Activated CD8-positive, alpha-beta memory T cell treated with anti-CD3 and anti-CD28 coated beads for 24 hours (primary cell): ENCODE results near the gene TRAF3.

Experiments used
- DNase-seq: peaks from one replicate; pipeline ENCODE4 v3.0.0-alpha.2; 2020

Gene TRAF3

DNA sequence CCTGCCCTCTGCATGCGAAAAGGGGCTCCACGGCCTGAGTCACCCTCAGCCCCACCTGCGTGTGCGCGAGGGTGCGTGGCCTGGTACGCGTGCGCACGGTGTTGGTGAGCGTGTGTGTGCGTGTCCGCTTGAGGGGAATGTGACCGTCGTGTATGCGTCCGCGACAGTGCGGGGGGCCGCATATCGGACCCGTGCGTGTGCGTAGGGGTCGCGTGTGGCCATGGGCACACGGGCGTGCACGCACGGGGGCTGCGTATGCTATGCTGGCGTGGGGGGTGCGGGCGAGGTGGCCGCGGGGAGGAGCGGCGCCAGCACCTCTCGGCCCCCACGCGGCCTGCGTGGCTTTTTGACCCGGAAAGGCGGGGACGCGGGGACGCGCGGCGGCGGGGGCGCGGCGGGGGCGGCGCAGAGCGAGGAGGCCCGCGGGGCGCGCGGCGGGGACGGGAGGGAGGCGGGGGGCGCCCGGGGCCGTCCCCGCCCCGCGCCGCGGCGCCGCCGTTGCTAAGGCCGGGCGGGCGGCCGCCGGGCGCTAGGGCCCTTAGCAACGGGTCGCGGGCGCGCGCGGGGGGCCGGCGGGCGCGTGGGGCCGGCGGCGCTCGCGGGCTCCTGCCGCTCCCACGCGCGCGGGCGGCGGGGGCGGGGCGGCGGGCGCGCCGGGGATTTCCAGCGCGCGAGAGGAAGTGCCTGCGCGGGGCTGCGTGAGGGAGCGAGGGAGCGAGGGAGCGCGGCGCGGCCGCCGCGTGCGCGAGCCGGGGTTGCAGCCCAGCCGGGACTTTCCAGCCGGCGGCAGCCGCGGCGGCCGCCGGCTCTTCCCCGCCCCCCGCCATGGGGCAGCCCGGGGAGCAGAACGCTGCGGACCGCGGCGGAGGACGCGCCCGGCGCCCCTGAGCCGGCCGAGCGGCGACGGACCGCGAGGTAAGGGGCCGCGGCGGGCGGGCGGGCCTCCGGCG, at the start of gene TRAF3:
Gene TRAF3 (plus strand): TSS at position 689 of the 950 bp plus-strand sequence. CDS start 92,753 bp downstream, outside the sequence.
- peak; percentile 88 for DNase-seq

DNA sequence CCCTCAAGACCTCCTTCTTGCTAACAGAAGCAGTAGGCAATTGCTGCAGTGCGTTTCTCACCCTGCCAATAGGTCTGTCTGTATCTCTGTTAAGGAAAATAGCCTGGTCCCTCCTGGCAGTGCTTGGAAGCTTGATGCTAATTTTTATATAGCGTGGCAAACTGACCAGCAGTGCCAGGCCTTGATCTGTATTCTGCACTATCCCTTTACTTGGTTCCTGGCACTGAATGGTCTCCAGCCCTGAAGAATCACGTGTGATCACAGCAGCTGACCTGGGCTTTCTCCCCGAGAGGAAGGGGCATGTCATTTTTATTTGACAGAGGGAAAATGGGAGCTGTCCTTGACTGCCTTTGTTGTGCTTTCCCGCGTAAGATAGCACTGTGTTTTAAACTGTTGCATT, 48.7 kb upstream of the TRAF3 start:
- peak; percentile 7 for DNase-seq

- DNase-seq: peak; percentile 5
These were observed 48.0 kb upstream of the TRAF3 start for GRCh38 chr14:102729268-102729667.

DNA sequence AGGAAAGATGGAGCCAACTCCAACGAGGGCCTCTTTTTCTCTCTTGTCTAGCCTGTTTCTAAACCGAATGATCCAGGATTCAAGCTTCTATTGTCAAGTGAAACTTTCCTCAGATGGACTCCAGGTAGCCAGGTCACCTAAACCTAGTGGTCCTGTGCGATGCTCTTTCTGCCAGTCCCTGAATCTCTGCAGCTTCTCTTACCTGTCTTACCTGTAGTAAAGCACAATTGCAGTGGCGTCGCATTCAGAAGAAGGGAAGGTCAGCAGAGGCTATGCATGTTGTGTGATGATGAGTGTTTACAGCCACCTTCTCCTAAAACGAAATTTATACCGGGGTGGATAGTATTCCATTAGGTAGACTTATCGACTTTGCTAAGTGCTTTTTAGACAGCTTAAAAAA, 47.4 kb upstream of the TRAF3 start:
- peak; percentile 5 for DNase-seq

GRCh38 chr14:102731101-102731870, 46.0 kb upstream of the TRAF3 start:
- peak; percentile 46 for DNase-seq

GRCh38 chr14:102731871-102732800, 45.1 kb upstream of the TRAF3 start:
- no peak for DNase-seq

DNA sequence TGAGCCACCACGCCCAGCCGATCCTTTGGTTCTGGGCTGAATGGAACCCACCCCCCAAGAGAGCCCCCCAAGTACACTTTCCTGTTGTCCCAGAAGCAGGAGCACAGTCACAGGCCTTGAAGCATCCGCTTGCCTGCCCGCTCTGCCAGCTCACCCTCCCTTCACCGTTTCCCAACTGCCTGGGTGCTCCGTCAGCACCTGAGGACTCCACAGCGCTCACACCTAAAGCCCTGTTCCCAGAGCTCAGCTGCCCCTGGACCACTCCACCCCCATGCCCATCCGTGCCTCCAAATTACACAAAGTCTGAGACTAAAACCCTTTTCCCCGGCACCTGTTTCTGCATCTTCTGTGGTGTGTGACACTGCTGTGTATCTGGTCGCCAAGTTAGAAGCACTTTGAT, 44.3 kb upstream of the TRAF3 start:
- DNase-seq: no peak

GRCh38 chr14:102733326-102733725, 43.9 kb upstream of the TRAF3 start:
- no peak for DNase-seq

DNA sequence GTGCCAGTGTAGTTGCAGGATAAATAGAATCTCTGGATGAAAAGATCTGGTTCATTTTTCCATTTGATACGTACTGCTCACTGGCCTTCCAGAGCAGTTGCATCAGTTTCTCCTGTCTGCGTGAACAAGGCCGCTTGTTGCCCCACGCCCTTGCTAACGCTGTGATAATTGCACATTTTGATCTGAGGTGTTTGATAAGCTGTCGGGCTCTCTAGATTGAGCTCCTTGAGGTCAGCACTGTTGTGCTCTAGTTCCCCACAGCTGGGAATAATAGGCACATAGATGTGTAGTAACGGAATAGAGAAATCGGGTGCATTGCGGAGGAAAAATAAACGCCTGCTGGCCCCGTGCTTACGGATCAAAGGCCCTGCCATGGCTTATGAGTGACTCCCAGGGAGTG, 42.8 kb upstream of the TRAF3 start:
- no peak for DNase-seq

GRCh38 chr14:102736956-102737355, 40.3 kb upstream of the TRAF3 start:
- no peak for DNase-seq

GRCh38 chr14:102737402-102738372, 39.6 kb upstream of the TRAF3 start:
- no peak for DNase-seq

DNA sequence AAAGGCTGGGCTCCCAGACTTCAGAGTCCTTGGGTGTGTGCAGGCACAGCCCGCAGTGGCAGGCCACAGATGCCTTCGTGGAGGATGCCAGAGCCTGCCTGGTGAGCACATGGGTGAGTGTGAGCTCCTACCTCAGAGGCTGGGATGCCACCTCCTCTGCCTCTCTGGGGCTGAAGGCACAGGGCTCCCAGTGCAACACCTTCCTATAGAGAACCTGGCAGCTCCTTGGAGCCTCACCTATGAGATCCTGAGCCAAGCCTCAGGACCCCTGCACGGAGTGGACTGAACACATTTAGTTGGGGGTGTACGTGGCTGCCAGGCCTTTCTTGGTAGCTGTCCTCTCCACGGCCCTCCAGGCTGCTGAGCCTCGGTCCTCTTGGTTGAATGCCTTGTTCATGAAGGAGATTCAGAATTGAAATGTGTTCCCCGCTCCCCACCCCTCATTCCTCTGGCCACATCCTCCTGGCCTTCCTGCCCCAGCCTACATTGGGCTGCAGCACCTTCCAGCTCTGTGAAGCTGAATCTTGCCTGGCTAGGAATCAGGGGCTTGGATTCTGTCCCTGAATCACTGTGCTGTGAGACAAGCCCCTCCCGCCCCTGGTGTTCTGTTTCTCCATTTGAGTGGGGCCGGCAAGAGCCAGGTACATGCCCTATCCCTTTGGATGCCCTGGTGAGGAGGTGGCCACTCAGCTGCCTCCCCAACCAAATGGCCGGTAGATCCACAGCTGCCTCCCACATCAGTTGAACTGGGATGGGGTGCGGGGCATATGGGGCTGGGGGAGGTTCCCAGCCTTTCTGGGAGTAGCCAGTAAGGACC, 38.7 kb upstream of the TRAF3 start:
- DNase-seq: no peak

DNA sequence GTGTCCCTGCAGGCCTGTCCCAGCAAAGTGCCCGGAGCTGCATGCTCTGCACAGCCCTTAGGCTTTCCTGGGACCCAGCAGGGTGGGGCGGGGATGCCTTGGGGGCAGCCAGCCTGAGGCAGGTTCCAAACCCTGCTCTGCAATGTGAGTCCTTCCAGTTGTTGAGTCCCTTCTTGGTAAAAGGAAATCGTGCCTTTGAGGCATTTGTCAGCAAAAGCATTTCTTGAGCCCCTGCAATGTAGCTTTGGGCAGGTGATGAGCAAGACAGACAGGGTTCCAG, 38.1 kb upstream of the TRAF3 start:
- DNase-seq: no peak

- no peak for DNase-seq
These were observed 30.4 kb upstream of the TRAF3 start for GRCh38 chr14:102746634-102747438.

- no peak for DNase-seq
These were observed 28.4 kb upstream of the TRAF3 start for GRCh38 chr14:102748806-102749205.

DNA sequence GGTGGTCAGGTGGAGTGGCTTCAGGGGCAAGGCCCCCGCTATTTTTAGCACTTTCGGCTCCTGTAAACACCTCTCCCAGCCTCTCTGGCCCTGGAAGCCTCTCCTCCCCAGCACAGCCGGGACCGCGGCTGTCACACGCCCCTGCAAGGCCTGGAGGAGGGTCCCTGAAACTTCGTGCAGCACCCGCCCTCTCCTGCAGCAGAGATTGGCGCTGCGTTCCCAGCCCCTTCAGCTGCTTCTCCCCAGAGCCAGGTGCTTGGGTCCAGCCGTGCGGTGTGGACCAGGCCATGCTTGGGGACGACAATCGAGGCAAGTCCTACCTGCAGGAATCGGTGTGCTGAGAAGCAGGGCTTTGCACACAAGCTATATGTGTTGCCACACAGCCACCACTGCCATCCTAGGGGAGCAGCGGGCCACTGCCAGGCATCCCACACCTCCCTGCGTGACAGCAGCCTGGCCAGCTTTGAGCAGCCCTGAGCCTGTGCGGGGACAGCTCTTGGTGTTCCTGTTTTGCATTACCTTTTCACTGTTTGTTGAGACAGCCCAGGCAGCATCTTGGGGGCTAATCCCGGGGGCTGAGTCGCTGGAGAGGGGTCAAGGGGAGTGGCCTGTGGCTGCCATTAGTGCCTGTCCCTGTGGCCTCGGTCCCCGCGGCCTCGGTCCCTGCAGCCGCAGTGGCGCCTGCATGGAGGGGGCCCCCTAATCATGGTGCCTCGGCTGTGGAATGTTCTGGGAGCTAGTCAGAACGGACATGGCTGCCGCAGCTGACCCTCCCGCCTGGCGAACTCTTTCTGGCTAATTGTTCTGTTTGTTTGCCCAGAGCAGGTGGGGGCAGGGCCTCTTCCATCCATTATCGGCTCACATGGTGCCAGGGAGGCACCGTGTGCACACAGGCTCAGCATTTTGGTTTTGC, 27.6 kb upstream of the TRAF3 start:
- DNase-seq: no peak

DNA sequence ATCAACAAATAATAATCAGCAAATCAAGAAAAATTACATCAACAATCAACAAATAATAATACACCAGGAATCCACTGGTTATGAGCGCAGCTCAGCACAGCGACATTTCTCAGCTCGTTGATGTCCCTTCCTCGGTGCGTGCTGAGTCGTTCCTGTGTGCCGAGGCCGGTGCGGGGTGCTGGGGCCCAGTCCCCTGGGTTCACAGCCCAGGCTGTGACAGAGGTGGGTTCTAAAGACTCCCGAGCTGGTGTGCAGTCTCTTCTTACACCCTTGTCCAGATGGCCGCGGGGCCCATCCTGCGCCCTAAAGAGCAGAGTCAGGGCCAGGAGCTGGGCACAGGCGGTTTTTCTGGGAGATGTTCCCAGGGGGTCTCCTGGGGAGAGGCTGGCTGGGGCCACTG, 26.9 kb upstream of the TRAF3 start:
- no peak for DNase-seq

- DNase-seq: no peak
These were observed 26.2 kb upstream of the TRAF3 start for GRCh38 chr14:102751088-102751487.
